SK-N-SH treated with all-trans-retinoic acid at 6 μM for 48 hours (cell line): ENCODE measurements around the gene EFHD1.

ENCODE experiments used
- ATAC-seq: fragments of 200-7000 bp; cut with Tn5 transposase; 3 replicates; pipeline ENCODE4 v1.9.1; 2020; ENCODE audit warnings: mild to moderate bottlenecking, moderate library complexity
- ARNTL ChIP-seq: fragments of 450-650 bp; formaldehyde crosslinking; IDR thresholded peaks from 2 replicates; pipeline ENCODE4 v1.5.0; 2020; ENCODE audit warnings: low read depth, mild to moderate bottlenecking, moderate library complexity, borderline replicate concordance
- BACH2 ChIP-seq: fragments of 250-450 bp; sonication (Bioruptor Pico); IDR thresholded peaks from 2 replicates; pipeline ENCODE4 v1.9.0; 2021; ENCODE audit warnings: mild to moderate bottlenecking, borderline replicate concordance
- CREB5 ChIP-seq: fragments of 250-450 bp; sonication (Bioruptor Pico); IDR thresholded peaks from 2 replicates; pipeline ENCODE4 v1.5.1; 2020; ENCODE audit warnings: low read depth, mild to moderate bottlenecking, moderate library complexity
- CSDC2 ChIP-seq: fragments of 250-450 bp; sonication (Bioruptor Pico); IDR thresholded peaks from 2 replicates; pipeline ENCODE4 v1.5.0; 2020; ENCODE audit warnings: mild to moderate bottlenecking, moderate library complexity
- CSRNP3 ChIP-seq: fragments of 250-450 bp; sonication (Bioruptor Pico); IDR thresholded peaks from 2 replicates; pipeline ENCODE4 v1.5.1; 2021; ENCODE audit warnings: mild to moderate bottlenecking, moderate library complexity
- GLIS3 ChIP-seq: fragments of 250-450 bp; sonication (Bioruptor Pico); IDR thresholded peaks from 2 replicates; pipeline ENCODE4 v1.5.0; 2020; ENCODE audit warnings: mild to moderate bottlenecking, moderate library complexity
- ISL1 ChIP-seq: fragments of 250-450 bp; sonication (Bioruptor Pico); IDR thresholded peaks from 2 replicates; pipeline ENCODE4 v2.1.2; 2022; ENCODE audit warnings: mild to moderate bottlenecking, moderate library complexity
- OSR1 ChIP-seq: fragments of 250-450 bp; sonication (Bioruptor Pico); IDR thresholded peaks from 2 replicates; pipeline ENCODE4 v1.8.0; 2022; ENCODE audit warnings: moderate library complexity, mild to moderate bottlenecking, inconsistent platforms
- PATZ1 ChIP-seq: fragments of 250-450 bp; sonication (Bioruptor Pico); IDR thresholded peaks from 2 replicates; pipeline ENCODE4 v1.8.0; 2020; ENCODE audit warnings: mild to moderate bottlenecking, moderate library complexity, borderline replicate concordance
- RARB ChIP-seq: fragments of 250-450 bp; sonication (Bioruptor Pico); IDR thresholded peaks from 2 replicates; pipeline ENCODE4 v1.8.0; 2021; ENCODE audit warnings: mild to moderate bottlenecking, moderate library complexity
- SNAI2 ChIP-seq: fragments of 250-450 bp; sonication (Bioruptor Pico); IDR thresholded peaks from 2 replicates; pipeline ENCODE4 v1.5.0; 2020; ENCODE audit warnings: mild to moderate bottlenecking, moderate library complexity
- TCF4 ChIP-seq: fragments of 250-450 bp; sonication (Bioruptor Pico); IDR thresholded peaks from 2 replicates; pipeline ENCODE4 v1.8.0; 2021; ENCODE audit warnings: mild to moderate bottlenecking, moderate library complexity, borderline replicate concordance
- TOX ChIP-seq: fragments of 250-450 bp; sonication (Bioruptor Pico); IDR thresholded peaks from 2 replicates; pipeline ENCODE4 v1.8.0; 2021; ENCODE audit warnings: mild to moderate bottlenecking, moderate library complexity, borderline replicate concordance
- TSHZ2 ChIP-seq: fragments of 250-450 bp; sonication (Bioruptor Pico); IDR thresholded peaks from 2 replicates; pipeline ENCODE4 v1.5.0; 2020; ENCODE audit warnings: mild to moderate bottlenecking, moderate library complexity
- ZC3H10 ChIP-seq: fragments of 250-450 bp; sonication (Bioruptor Pico); IDR thresholded peaks from 2 replicates; pipeline ENCODE4 v1.5.1; 2021; ENCODE audit warnings: mild to moderate bottlenecking, moderate library complexity
- ZFP3 ChIP-seq: fragments of 250-450 bp; sonication (Bioruptor Pico); IDR thresholded peaks from 2 replicates; pipeline ENCODE4 v1.5.0; 2020; ENCODE audit warnings: mild to moderate bottlenecking, moderate library complexity
- ZNF565 ChIP-seq: fragments of 450-650 bp; formaldehyde crosslinking; conservative IDR thresholded peaks from 2 replicates; pipeline ENCODE4 v1.5.0; 2020; ENCODE audit warnings: low read depth, mild to moderate bottlenecking, moderate library complexity
- ZNF8 ChIP-seq: fragments of 450-650 bp; formaldehyde crosslinking; IDR thresholded peaks from 2 replicates; pipeline ENCODE4 v1.5.0; 2020; ENCODE audit warnings: mild to moderate bottlenecking, moderate library complexity

The EFHD1 gene

GRCh38 chr2:232668805-232669444, 35.5 kb downstream of the EFHD1 start:
- TF ChIP-seq OSR1 (no peak), CSRNP3 (CRISPR knock-in tag) (no peak), TCF4 (CRISPR knock-in tag) (no peak), SNAI2 (CRISPR knock-in tag) (no peak), CSDC2 (CRISPR knock-in tag) (no peak), TSHZ2 (CRISPR knock-in tag) (no peak), TOX (CRISPR knock-in tag) (no peak), ISL1 (CRISPR knock-in tag) (no peak), RARB (CRISPR knock-in tag) (no peak), ARNTL (CRISPR knock-in tag) (no peak), ZNF8 (CRISPR knock-in tag) (no peak), PATZ1 (CRISPR knock-in tag) (no peak)
- TF ChIP-seq, all 23 proteins: peak for 0
- peak; percentile 65; the same call in 2 of the 3 replicates for ATAC-seq

GRCh38 chr2:232672588-232672987, 39.2 kb downstream of the EFHD1 start:
- TF ChIP-seq ZC3H10 (CRISPR knock-in tag) (no peak), TCF4 (CRISPR knock-in tag) (no peak), BACH2 (CRISPR knock-in tag) (no peak), CSRNP3 (CRISPR knock-in tag) (no peak), TOX (CRISPR knock-in tag) (no peak), ZFP3 (CRISPR knock-in tag) (no peak), GLIS3 (no peak), ZNF8 (CRISPR knock-in tag) (no peak), CSDC2 (CRISPR knock-in tag) (no peak)
- ATAC-seq = no peak

- TF ChIP-seq SNAI2 (CRISPR knock-in tag) (no peak), ISL1 (CRISPR knock-in tag) (no peak), CSRNP3 (CRISPR knock-in tag) (no peak), ZNF565 (no peak), RARB (CRISPR knock-in tag) (no peak), OSR1 (no peak), GLIS3 (no peak), CREB5 (no peak), ARNTL (CRISPR knock-in tag) (no peak), ZNF8 (CRISPR knock-in tag) (no peak)
- ATAC-seq = no peak
Observed at GRCh38 chr2:232674491-232674890, 41.1 kb downstream of the EFHD1 start.
